Hepatocyte (in vitro differentiated cells): ENCODE results near the gene SCAMP2.

Experiments
- EZH2 ChIP-seq: fragments of 200-600 bp; sonication (generic); IDR thresholded peaks from 2 replicates; pipeline ENCODE4 v1.6.1; 2016; ENCODE audit warnings: antibody characterized with exemption, mild to moderate bottlenecking, borderline replicate concordance
- TF ChIP-seq, protein P1 (sequence below): fragments of 200-600 bp; sonication (generic); IDR thresholded peaks from 2 replicates; pipeline ENCODE4 v1.5.1; 2016; ENCODE audit warnings: antibody characterized with exemption, mild to moderate bottlenecking; ENCODE audit not compliant: poor library complexity

DNA sequence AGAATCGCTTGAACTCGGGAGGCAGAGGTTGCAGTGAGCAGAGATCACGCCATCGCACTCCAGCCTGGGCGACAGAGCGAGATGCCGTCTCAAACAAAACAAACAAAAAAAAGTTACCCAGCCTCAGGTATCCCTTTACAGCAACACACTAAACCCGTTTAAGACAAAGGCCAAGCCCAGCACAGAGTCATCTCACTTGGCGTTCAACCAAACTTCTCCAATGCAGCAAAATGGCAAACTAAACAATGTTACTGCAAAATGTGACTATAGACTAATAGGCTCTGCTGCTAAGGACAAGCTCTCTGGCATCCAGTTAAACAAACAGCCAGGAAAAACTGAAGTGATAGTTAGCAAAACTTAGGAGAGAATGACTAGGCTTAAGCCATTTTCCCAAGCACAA lies 39.9 kb upstream of the SCAMP2 start:
- TF ChIP-seq EZH2, result no peak
- TF ChIP-seq, protein P1, sequence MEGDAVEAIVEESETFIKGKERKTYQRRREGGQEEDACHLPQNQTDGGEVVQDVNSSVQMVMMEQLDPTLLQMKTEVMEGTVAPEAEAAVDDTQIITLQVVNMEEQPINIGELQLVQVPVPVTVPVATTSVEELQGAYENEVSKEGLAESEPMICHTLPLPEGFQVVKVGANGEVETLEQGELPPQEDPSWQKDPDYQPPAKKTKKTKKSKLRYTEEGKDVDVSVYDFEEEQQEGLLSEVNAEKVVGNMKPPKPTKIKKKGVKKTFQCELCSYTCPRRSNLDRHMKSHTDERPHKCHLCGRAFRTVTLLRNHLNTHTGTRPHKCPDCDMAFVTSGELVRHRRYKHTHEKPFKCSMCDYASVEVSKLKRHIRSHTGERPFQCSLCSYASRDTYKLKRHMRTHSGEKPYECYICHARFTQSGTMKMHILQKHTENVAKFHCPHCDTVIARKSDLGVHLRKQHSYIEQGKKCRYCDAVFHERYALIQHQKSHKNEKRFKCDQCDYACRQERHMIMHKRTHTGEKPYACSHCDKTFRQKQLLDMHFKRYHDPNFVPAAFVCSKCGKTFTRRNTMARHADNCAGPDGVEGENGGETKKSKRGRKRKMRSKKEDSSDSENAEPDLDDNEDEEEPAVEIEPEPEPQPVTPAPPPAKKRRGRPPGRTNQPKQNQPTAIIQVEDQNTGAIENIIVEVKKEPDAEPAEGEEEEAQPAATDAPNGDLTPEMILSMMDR, result no peak
